ENCODE data around the gene KIR2DL3.
"Not testable (repeated sequence)": the region's sequence is repeated elsewhere in the genome, so short reads cannot be mapped to it uniquely, and the experiment has no call there.

The KIR2DL3 gene

DNA sequence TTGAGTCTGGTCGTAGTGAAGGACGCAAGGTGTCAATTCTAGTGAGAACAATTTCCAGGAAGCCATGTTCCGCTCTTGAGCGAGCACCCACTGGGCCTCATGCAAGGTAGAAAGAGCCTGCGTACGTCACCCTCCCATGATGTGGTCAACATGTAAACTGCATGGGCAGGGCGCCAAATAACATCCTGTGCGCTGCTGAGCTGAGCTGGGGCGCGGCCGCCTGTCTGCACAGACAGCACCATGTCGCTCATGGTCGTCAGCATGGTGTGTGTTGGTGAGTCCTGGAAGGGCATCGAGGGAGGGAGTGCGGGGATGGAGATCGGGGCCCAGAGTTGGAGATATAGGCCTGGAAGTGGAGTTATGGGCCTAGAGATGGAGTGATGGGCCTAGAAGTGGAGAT is at the start of gene KIR2DL3:
Gene KIR2DL3, plus strand, starts transcription at position 208 of the 400 bp plus-strand sequence. Its CDS starts 33 bp downstream, at position 241.
- DNase-seq; H3K4me3 ChIP-seq (ENCODE audit: low read depth, low read length); in situ Hi-C loops (cut with HindIII; ENCODE audit: low pct_ligation_motif_present, low sequenced_read_pairs); H3K36me3 ChIP-seq (replicated peaks); H3K27ac ChIP-seq; H3K27me3 ChIP-seq (replicated peaks): not testable (repeated sequence)

DNA sequence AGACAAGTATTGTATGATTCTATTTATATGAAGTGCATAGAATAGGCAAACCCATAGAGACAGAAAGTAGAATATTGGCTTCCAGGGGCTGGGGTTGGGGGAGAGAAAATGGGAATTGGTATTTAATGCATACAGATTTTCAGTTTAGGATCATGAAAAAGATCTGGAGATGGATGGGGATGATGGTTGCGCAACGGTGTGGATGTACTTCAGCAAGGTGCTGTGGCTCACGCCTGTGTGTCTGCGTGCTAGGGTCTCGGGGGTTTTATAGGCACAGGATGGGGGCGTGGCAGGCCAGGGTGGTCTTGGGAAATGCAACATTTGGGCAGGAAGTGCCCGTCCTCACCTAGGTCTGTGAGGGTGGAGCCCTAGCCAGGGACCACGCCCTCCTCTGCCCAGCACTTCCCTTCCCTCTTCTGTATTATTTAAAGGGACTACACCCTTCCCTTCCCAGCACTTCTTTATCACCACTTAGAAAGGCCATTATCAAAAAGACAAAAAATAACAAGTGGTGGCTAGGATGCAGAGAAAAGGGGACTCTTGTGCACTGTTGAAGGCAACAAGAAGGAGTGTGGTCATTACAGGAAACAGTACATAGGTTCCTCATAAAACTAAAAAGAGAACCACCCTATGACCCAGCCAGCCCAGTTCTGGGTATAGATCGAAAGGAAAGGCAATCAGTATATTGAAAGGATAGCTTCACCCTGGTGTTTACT is 46.6 kb upstream of the KIR2DL3 start:
- H3K4me3 ChIP-seq (ENCODE audit: low read depth, low read length) = no peak overlapping the region
- DNase-seq = no peak
- no peaks in the 10 kb centered on the region for H3K27me3 ChIP-seq (replicated peaks)
- H3K27ac ChIP-seq = no peak overlapping the region
- H3K36me3 ChIP-seq (replicated peaks) = no peaks in the 10 kb centered on the region
- TF ChIP-seq, protein P1, sequence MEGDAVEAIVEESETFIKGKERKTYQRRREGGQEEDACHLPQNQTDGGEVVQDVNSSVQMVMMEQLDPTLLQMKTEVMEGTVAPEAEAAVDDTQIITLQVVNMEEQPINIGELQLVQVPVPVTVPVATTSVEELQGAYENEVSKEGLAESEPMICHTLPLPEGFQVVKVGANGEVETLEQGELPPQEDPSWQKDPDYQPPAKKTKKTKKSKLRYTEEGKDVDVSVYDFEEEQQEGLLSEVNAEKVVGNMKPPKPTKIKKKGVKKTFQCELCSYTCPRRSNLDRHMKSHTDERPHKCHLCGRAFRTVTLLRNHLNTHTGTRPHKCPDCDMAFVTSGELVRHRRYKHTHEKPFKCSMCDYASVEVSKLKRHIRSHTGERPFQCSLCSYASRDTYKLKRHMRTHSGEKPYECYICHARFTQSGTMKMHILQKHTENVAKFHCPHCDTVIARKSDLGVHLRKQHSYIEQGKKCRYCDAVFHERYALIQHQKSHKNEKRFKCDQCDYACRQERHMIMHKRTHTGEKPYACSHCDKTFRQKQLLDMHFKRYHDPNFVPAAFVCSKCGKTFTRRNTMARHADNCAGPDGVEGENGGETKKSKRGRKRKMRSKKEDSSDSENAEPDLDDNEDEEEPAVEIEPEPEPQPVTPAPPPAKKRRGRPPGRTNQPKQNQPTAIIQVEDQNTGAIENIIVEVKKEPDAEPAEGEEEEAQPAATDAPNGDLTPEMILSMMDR (IDR thresholded peaks at IDR 0.05; ENCODE audit: low read depth, low read length, missing control alignments) = no peak
- in situ Hi-C loops (cut with HindIII; ENCODE audit: low pct_ligation_motif_present, low sequenced_read_pairs) = no loop called here

GRCh38 chr19:54692298-54692615 is 46.1 kb upstream of the KIR2DL3 start:
- no peak overlapping the region for H3K4me3 ChIP-seq (ENCODE audit: low read depth, low read length)
- in situ Hi-C loops (cut with HindIII; ENCODE audit: low pct_ligation_motif_present, low sequenced_read_pairs) = no loop called here
- no peaks in the 10 kb centered on the region for H3K36me3 ChIP-seq (replicated peaks)
- H3K27me3 ChIP-seq (replicated peaks) = no peaks in the 10 kb centered on the region
- no peak for DNase-seq
- no peak overlapping the region for H3K27ac ChIP-seq
- TF ChIP-seq, protein P1 (IDR thresholded peaks at IDR 0.05; ENCODE audit: low read depth, low read length, missing control alignments) = no peak

- Histone ChIP-seq H3K36me3 (replicated peaks) (no peaks in the 10 kb centered on the region), H3K27ac (no peak overlapping the region), H3K4me3 (ENCODE audit: low read depth, low read length) (no peak overlapping the region), H3K27me3 (replicated peaks) (no peaks in the 10 kb centered on the region)
- in situ Hi-C loops (cut with HindIII; ENCODE audit: low pct_ligation_motif_present, low sequenced_read_pairs) = no loop called here
- no peak for DNase-seq
- TF ChIP-seq, protein P1 (IDR thresholded peaks at IDR 0.05; ENCODE audit: low read depth, low read length, missing control alignments) = no peak
These were observed 43.7 kb upstream of the KIR2DL3 start for GRCh38 chr19:54694648-54695047.

- in situ Hi-C loops (cut with HindIII; ENCODE audit: low pct_ligation_motif_present, low sequenced_read_pairs) = no loop called here
- Histone ChIP-seq H3K27ac (no peak overlapping the region), H3K36me3 (replicated peaks) (no peaks in the 10 kb centered on the region), H3K4me3 (ENCODE audit: low read depth, low read length) (no peak overlapping the region), H3K27me3 (replicated peaks) (no peaks in the 10 kb centered on the region)
- DNase-seq = no peak
- TF ChIP-seq, protein P1 (IDR thresholded peaks at IDR 0.05; ENCODE audit: low read depth, low read length, missing control alignments) = no peak
These were observed 42.2 kb upstream of the KIR2DL3 start for GRCh38 chr19:54696117-54696548.

DNA sequence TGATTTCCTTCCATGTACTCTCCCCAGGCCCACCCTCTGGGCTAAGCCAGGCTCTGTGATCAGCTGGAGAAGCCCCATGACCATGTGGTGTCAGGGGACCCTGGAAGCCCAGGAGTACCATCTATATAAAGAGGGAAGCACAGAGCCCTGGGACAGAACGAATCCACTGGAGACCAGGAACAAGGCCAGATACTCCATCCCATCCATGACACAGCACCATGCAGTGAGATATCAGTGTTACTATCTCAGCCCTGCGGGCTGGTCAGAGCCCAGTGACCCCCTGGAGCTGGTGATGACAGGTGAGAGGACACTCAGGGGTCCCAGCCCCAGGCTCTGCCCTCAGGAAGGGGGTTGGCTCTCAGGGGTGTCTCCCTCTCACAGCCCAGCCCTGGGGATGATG is 41.5 kb upstream of the KIR2DL3 start:
- TF ChIP-seq, protein P1 (IDR thresholded peaks at IDR 0.05; ENCODE audit: low read depth, low read length, missing control alignments) = no peak
- no peak for DNase-seq
- in situ Hi-C loops (cut with HindIII; ENCODE audit: low pct_ligation_motif_present, low sequenced_read_pairs) = no loop called here

GRCh38 chr19:54697716-54698115 is 40.6 kb upstream of the KIR2DL3 start:
- in situ Hi-C loops (cut with HindIII; ENCODE audit: low pct_ligation_motif_present, low sequenced_read_pairs); H3K4me3 ChIP-seq (ENCODE audit: low read depth, low read length); H3K36me3 ChIP-seq (replicated peaks); H3K27me3 ChIP-seq (replicated peaks); H3K27ac ChIP-seq; DNase-seq: not testable (repeated sequence)

More for the DNA sequence above, 41.5 kb upstream of the KIR2DL3 start:
- no peaks in the 10 kb centered on the region for H3K36me3 ChIP-seq (replicated peaks)
- H3K4me3 ChIP-seq (ENCODE audit: low read depth, low read length) = no peak overlapping the region
- H3K27me3 ChIP-seq (replicated peaks) = no peaks in the 10 kb centered on the region
- H3K27ac ChIP-seq = no peak overlapping the region

Measured in brain microvascular endothelial cell (primary cell).